Activated CD8-positive, alpha-beta memory T cell treated with anti-CD3 and anti-CD28 coated beads, Interleukin-2, amount 50 U/mL, for 1 hour (primary cell): Measurements from ENCODE around the gene HACD4.
"Not testable (repeated sequence)": the region's sequence is repeated elsewhere in the genome, so short reads cannot be mapped to it uniquely, and the experiment has no call there.

ENCODE experiments used
- DNase-seq: peaks from one replicate; pipeline ENCODE4 v3.0.0-alpha.2; 2020; ENCODE audit errors: extremely low read depth

Gene HACD4

GRCh38 chr9:21016701-21017491, 14.5 kb downstream of the HACD4 start:
- DNase-seq, result no peak

- no peak for DNase-seq
Measured at GRCh38 chr9:21015995-21016394, 15.4 kb downstream of the HACD4 start.

DNA sequence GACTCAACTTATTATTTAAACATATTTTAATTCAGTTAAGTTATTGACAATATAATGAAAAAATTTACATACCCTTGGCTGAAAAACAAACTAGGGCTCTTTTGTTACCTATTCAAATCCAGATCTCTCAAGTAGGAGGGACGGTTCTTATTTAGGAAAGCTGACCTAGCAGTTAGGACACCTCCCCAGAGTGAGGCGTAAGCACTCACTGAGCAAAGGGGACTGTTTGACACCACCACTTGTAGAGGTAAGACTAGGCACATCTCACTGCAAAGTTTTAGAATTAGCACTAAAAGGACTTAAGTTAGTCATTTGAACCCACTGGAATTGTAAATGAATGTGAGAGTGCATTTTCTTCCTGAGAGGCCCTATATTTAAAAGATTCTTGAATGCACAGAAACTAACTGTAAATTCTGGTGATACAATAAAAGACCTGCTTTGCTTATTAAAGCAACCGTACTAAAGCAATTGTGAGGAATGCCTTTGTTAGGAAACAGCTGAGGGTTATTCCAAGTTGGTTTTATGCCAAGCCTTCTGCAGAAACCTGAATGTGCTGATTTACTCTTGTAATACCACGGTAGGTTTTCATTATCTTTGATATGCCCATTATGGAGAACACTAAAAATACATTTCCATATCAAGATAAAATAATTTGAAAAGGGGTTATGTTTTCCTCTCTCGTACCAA, 16.2 kb downstream of the HACD4 start:
- no peak for DNase-seq

GRCh38 chr9:21002040-21002439, 29.4 kb downstream of the HACD4 start:
- no peak for DNase-seq

- DNase-seq, result no peak
Measured at GRCh38 chr9:21001581-21001980, 29.9 kb downstream of the HACD4 start.

- no peak for DNase-seq
Measured at GRCh38 chr9:20997503-20998076, 33.9 kb downstream of the HACD4 start.

GRCh38 chr9:20996809-20997208, 34.6 kb downstream of the HACD4 start:
- DNase-seq, result no peak

DNA sequence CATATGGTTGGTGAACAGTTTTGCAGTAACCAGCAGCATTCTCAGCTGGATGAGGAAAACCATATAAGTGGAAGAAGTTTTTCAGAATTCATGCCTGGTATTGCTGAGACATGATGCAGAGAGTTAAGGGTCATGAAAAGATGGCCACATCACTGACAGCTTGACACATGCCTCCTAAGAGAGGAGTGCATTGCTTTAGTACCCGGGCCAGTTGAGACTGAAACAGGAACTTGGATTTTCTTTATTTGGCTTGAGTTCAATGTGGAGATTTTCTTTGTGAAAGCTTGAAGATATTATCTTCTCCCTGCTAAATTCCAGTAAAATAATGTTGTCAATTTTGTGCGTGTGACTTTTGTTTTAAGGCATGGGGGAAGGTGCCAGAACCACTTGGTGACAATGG, 35.8 kb downstream of the HACD4 start:
- no peak for DNase-seq

GRCh38 chr9:20994486-20994885, 37.0 kb downstream of the HACD4 start:
- DNase-seq, result no peak

GRCh38 chr9:20990867-20991266, 40.6 kb downstream of the HACD4 start:
- no peak for DNase-seq

DNA sequence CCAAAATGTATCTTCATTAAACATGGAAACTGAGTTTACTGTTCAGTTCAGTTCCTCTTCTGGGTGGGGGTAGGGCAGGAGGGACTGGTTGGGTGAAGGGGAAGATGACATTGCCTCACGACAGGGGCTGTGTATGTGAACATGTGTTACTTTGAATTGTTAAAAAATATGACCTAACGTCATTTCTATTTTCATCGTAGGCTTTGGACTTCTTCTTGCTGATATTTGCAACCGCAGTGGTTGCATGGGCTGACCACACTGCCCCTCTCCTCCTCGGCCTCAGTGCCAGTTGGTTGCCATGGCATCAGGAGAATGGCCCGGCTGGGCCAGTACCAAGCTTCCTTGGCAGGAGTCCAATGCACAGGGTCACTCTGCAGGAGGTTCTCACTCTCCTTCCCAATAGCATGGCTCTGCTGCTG, 41.5 kb downstream of the HACD4 start:
- no peak for DNase-seq

DNA sequence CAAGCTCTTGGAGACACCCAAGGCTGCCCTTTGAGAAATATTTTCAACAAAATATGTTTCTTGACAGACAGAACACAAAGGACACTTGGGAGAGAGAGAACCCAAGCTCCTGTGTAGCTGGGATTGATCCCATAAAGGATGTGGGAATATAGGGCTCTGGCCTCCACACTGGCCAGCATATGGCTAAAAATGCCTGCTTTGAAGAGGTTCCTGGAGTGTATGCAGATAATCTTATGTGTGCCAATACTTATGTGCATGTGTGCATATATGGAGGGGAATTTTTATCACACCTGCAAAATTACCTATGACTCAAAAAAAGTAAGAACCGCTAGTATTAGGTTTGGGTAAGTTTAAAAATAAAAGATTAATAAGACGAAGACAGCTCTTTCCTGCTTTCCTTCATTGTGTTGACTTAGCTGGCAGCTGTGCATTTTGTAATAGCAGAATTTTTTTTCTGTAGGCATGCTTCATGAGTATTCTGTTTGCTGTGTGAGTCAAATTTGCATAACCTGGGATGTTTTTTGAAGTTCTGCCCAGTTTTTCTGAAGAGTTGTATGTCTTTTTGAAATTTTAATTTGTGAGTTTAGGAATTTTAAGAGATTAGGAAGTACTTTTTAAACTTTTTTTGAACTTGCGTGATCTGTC, 42.6 kb downstream of the HACD4 start:
- DNase-seq, result no peak

DNA sequence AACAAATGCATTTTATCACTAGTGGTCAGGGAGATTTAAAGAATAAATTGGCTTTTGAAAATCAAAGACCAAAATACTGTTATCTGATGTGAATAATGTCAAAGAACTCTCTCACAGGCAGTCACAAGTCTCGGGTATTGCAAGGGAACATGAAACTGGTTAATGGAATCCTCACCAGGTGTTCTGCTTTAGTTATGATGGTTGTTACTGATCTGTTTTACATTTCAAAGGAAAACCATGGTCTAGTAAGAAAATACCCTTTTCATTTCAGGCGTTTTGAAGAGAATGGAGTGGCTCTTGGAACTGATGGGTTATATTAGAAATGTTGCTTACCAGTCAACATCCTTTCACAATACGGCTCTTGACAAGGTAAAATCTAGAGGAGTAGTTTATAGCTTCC, 43.4 kb downstream of the HACD4 start:
- DNase-seq, result no peak

DNA sequence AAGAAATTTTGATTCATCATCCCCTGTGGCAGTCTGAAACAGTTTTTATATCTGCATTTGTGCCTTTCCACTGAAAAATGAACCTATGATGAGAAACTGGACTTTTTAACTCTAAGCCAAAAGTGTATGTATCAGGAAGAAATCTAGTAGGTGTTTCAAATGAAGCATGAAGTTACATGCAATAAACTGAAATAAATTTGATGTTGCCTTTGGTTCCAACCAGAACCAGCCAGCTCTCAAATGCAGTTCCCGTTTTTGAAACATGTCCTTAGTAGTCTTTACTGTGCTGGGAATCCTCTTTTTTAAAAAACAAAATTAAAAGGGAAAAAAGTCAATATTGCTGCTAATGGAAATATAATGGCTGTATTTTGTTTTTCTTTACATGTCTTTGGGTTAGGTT, 43.9 kb downstream of the HACD4 start:
- no peak for DNase-seq

- DNase-seq, result no peak
Measured at GRCh38 chr9:20985851-20986600, 45.4 kb downstream of the HACD4 start.

- DNase-seq, result no peak
Measured at GRCh38 chr9:20984506-20984905, 46.9 kb downstream of the HACD4 start.

DNA sequence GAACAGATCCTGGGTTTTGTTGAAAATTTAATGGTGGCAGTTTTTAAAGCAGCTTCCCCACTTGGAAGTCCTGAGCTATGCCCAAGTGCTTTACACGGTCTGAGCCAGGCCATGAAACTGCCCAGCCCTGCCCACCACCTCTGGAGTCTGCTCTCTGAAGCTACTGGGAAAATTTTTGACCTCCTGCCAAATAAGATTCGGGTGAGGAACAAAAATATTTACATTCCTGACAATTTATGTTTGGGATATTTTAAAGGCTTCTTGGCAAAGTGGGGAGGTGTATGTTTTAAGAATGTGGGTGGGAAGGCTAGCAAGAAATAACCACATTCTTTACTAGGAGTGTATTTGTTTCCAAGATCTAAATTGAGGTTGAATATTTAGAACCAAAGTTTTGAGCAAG, 50.0 kb downstream of the HACD4 start:
- no peak for DNase-seq

DNA sequence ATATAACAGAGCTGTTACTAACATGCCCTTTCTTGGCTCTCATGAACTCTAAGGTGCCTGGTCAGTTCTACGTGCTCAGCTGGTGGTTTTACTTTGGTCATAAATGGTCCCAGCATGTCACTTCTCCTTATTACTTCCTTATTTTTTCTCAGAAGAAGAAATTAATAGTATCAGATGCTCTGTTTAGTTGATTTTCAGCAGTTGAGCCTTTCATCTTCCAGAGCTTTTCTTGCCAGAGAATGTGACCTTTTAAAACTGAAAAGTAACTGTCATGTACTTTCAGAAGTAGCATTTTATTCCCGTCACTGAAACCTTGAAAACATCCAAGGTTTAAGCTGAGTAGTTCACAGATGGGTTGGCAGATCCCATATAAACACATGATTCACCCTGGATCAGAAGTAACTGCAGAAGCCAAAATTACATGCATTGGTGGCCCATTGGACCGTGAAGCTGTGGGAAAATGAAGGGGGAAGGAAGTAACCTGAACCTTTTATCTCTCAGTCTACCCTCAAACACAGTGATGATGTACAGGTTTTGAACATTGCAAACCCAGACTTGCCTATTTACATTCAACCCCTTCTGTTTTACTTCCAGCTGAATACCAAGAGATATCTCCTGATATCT, 50.5 kb downstream of the HACD4 start:
- no peak for DNase-seq

- no peak for DNase-seq
Measured at GRCh38 chr9:20978249-20978648, 53.2 kb downstream of the HACD4 start.

GRCh38 chr9:20974191-20974938, 57.1 kb downstream of the HACD4 start:
- not testable (repeated sequence) for DNase-seq
